ENCODE data around the gene FBXO27. TPM values are rescaled to one million over a fixed set of nuclear protein-coding genes. Genes with fewer than 3 reads are reported as not detected.

Gene FBXO27
- total and polyA plus RNA-seq, 2 donors from 2014 or later (not counting 2 experiments from before 2014, with no cell fraction given), result 9.0 to 9.2 TPM

Other genes starting within 250 kb of the FBXO27 start
- 407 and 889 TPM in 2 replicates for gene LGALS7B, start 243.3 kb downstream of the FBXO27 start, total RNA-seq
- 687 and 1,622 TPM in 2 replicates for gene LGALS7B, start 243.3 kb downstream of the FBXO27 start, polyA plus RNA-seq
- gene LGALS4, start 219.6 kb downstream of the FBXO27 start, total RNA-seq, result 0.20 TPM in 1 of 2 replicates, not detected in the other
- gene LGALS4, start 219.6 kb downstream of the FBXO27 start, polyA plus RNA-seq, result 0.24 TPM in 1 of 2 replicates, not detected in the other
- 51.5 and 64.9 TPM in 2 replicates for gene ECH1, start 200.8 kb downstream of the FBXO27 start, total RNA-seq
- gene ECH1, start 200.8 kb downstream of the FBXO27 start, polyA plus RNA-seq, result 114 and 121 TPM in 2 replicates
- gene HNRNPL, start 182.6 kb downstream of the FBXO27 start, total RNA-seq, result 344 and 388 TPM in 2 replicates
- gene HNRNPL, start 182.6 kb downstream of the FBXO27 start, polyA plus RNA-seq, result 268 and 317 TPM in 2 replicates
- 8.3 and 8.7 TPM in 2 replicates for gene RINL, start 154.3 kb downstream of the FBXO27 start, total RNA-seq
- 6.2 and 6.5 TPM in 2 replicates for gene RINL, start 154.3 kb downstream of the FBXO27 start, polyA plus RNA-seq
- 46.0 and 49.4 TPM in 2 replicates for gene SIRT2, start 132.9 kb downstream of the FBXO27 start, total RNA-seq
- gene SIRT2, start 132.9 kb downstream of the FBXO27 start, polyA plus RNA-seq, result 51.8 and 56.8 TPM in 2 replicates
- 23.2 and 26.6 TPM in 2 replicates for gene NFKBIB, start 132.6 kb downstream of the FBXO27 start, total RNA-seq
- gene NFKBIB, start 132.6 kb downstream of the FBXO27 start, polyA plus RNA-seq, result 33.2 and 33.4 TPM in 2 replicates
- gene CCER2, start 120.4 kb downstream of the FBXO27 start, total RNA-seq, result not detected in 2 replicates
- gene CCER2, start 120.4 kb downstream of the FBXO27 start, polyA plus RNA-seq, result 0.07 TPM in 1 of 2 replicates, not detected in the other
- 35.6 and 36.8 TPM in 2 replicates for gene SARS2, start 101.8 kb downstream of the FBXO27 start, total RNA-seq
- gene SARS2, start 101.8 kb downstream of the FBXO27 start, polyA plus RNA-seq, result 36.5 and 37.5 TPM in 2 replicates
- gene MRPS12, start 101.6 kb downstream of the FBXO27 start, total RNA-seq, result 81.3 and 84.7 TPM in 2 replicates
- gene MRPS12, start 101.6 kb downstream of the FBXO27 start, polyA plus RNA-seq, result 127 and 128 TPM in 2 replicates
- gene FBXO17, start 56.8 kb downstream of the FBXO27 start, total RNA-seq, result 11.5 and 13.4 TPM in 2 replicates
- 11.7 and 13.0 TPM in 2 replicates for gene FBXO17, start 56.8 kb downstream of the FBXO27 start, polyA plus RNA-seq
- gene ACP7, start 51.8 kb upstream of the FBXO27 start, total RNA-seq, result 0.92 and 1.5 TPM in 2 replicates
- 0.81 and 0.97 TPM in 2 replicates for gene ACP7, start 51.8 kb upstream of the FBXO27 start, polyA plus RNA-seq
- 28.6 TPM in 2 replicates for gene PAK4, start 93.2 kb upstream of the FBXO27 start, total RNA-seq
- gene PAK4, start 93.2 kb upstream of the FBXO27 start, polyA plus RNA-seq, result 33.2 and 35.5 TPM in 2 replicates
- 0.32 and 0.48 TPM in 2 replicates for gene NCCRP1, start 164.4 kb upstream of the FBXO27 start, total RNA-seq
- 0.23 and 0.46 TPM in 2 replicates for gene NCCRP1, start 164.4 kb upstream of the FBXO27 start, polyA plus RNA-seq
- not detected in 2 replicates for gene SYCN, start 171.7 kb upstream of the FBXO27 start, total RNA-seq
- not detected in 2 replicates for gene SYCN, start 171.7 kb upstream of the FBXO27 start, polyA plus RNA-seq
- not detected in 2 replicates for gene IFNL3, start 212.5 kb upstream of the FBXO27 start, total RNA-seq
- gene IFNL3, start 212.5 kb upstream of the FBXO27 start, polyA plus RNA-seq, result not detected in 2 replicates
- gene IFNL4, start 216.3 kb upstream of the FBXO27 start, total RNA-seq, result not detected in 2 replicates
- gene IFNL4, start 216.3 kb upstream of the FBXO27 start, polyA plus RNA-seq, result not detected in 2 replicates
- gene IFNL2, start 235.8 kb upstream of the FBXO27 start, total RNA-seq, result not detected in 2 replicates
- gene IFNL2, start 235.8 kb upstream of the FBXO27 start, polyA plus RNA-seq, result not detected in 2 replicates

Data from foreskin keratinocyte (primary cell).